ENCODE results near the gene FYN. TPM values are rescaled to one million over a fixed set of nuclear protein-coding genes. Genes with fewer than 3 reads are reported as not detected.
"Not testable (repeated sequence)": the region's sequence is repeated elsewhere in the genome, so short reads cannot be mapped to it uniquely, and the experiment has no call there.

FYN gene
- total RNA-seq, 1 donor from 2014 or later, result 474 TPM

GRCh38 chr6:111646942-111647341 lies 226.3 kb downstream of the FYN start:
- no peaks in the 10 kb centered on the region for H3K9me3 Mint-ChIP-seq (ENCODE audit: unreplicated experiment)
- H3K4me1 Mint-ChIP-seq (ENCODE audit: unreplicated experiment), result no peaks in the 10 kb centered on the region
- peaks cover 3% of the 10 kb centered on the region for H3K27me3 Mint-ChIP-seq (ENCODE audit: unreplicated experiment)
- H3K4me3 Mint-ChIP-seq (ENCODE audit: unreplicated experiment), result no peak overlapping the region
- peaks cover 12% of the 10 kb centered on the region for H3K36me3 Mint-ChIP-seq (ENCODE audit: low read depth, unreplicated experiment)
- no peak for DNase-seq (ENCODE audit: low spot score)
- TF ChIP-seq CTCF (IDR thresholded peaks at IDR 0.05; ENCODE audit: unreplicated experiment), result no peak
- H3K27ac Mint-ChIP-seq (ENCODE audit: unreplicated experiment), result no peak overlapping the region

- no peak overlapping the region for H3K4me3 Mint-ChIP-seq (ENCODE audit: unreplicated experiment)
- H3K4me1 Mint-ChIP-seq (ENCODE audit: unreplicated experiment), result no peaks in the 10 kb centered on the region
- H3K9me3 Mint-ChIP-seq (ENCODE audit: unreplicated experiment), result no peaks in the 10 kb centered on the region
- no peak for TF ChIP-seq CTCF (IDR thresholded peaks at IDR 0.05; ENCODE audit: unreplicated experiment)
- peak overlapping the region; percentile 42 for H3K27ac Mint-ChIP-seq (ENCODE audit: unreplicated experiment)
- no peak for DNase-seq (ENCODE audit: low spot score)
- H3K27me3 Mint-ChIP-seq (ENCODE audit: unreplicated experiment), result peaks cover 3% of the 10 kb centered on the region
- peaks cover 12% of the 10 kb centered on the region for H3K36me3 Mint-ChIP-seq (ENCODE audit: low read depth, unreplicated experiment)
These were observed 227.2 kb downstream of the FYN start for GRCh38 chr6:111646034-111646433.

- H3K36me3 Mint-ChIP-seq (ENCODE audit: low read depth, unreplicated experiment), result peaks cover 8% of the 10 kb centered on the region
- no peak overlapping the region for H3K4me3 Mint-ChIP-seq (ENCODE audit: unreplicated experiment)
- DNase-seq (ENCODE audit: low spot score), result no peak
- TF ChIP-seq CTCF (IDR thresholded peaks at IDR 0.05; ENCODE audit: unreplicated experiment), result no peak
- no peaks in the 10 kb centered on the region for H3K4me1 Mint-ChIP-seq (ENCODE audit: unreplicated experiment)
- no peaks in the 10 kb centered on the region for H3K9me3 Mint-ChIP-seq (ENCODE audit: unreplicated experiment)
- H3K27ac Mint-ChIP-seq (ENCODE audit: unreplicated experiment), result no peak overlapping the region
- H3K27me3 Mint-ChIP-seq (ENCODE audit: unreplicated experiment), result peaks cover 3% of the 10 kb centered on the region
These were observed 228.3 kb downstream of the FYN start for GRCh38 chr6:111644893-111645430.

GRCh38 chr6:111642463-111643158 lies 230.6 kb downstream of the FYN start:
- peak; percentile 50 for DNase-seq (ENCODE audit: low spot score)
- Mint-ChIP-seq H3K27ac (ENCODE audit: unreplicated experiment) (no peak overlapping the region), H3K9me3 (ENCODE audit: unreplicated experiment) (no peaks in the 10 kb centered on the region), H3K27me3 (ENCODE audit: unreplicated experiment) (peaks cover 1% of the 10 kb centered on the region), H3K4me3 (ENCODE audit: unreplicated experiment) (no peak overlapping the region), H3K36me3 (ENCODE audit: low read depth, unreplicated experiment) (peaks cover 4% of the 10 kb centered on the region), H3K4me1 (ENCODE audit: unreplicated experiment) (no peaks in the 10 kb centered on the region)
- no peak for TF ChIP-seq CTCF (IDR thresholded peaks at IDR 0.05; ENCODE audit: unreplicated experiment)

- Mint-ChIP-seq H3K27ac (ENCODE audit: unreplicated experiment) (no peak overlapping the region), H3K4me3 (ENCODE audit: unreplicated experiment) (no peak overlapping the region), H3K9me3 (ENCODE audit: unreplicated experiment) (no peaks in the 10 kb centered on the region), H3K36me3 (ENCODE audit: low read depth, unreplicated experiment) (no peaks in the 10 kb centered on the region), H3K4me1 (ENCODE audit: unreplicated experiment) (no peaks in the 10 kb centered on the region), H3K27me3 (ENCODE audit: unreplicated experiment) (no peaks in the 10 kb centered on the region)
- no peak for DNase-seq (ENCODE audit: low spot score)
- TF ChIP-seq CTCF (IDR thresholded peaks at IDR 0.05; ENCODE audit: unreplicated experiment), result no peak
These were observed 234.0 kb downstream of the FYN start for GRCh38 chr6:111639266-111639665.

GRCh38 chr6:111634981-111635380 lies 238.3 kb downstream of the FYN start:
- not testable (repeated sequence) for DNase-seq (ENCODE audit: low spot score); H3K27ac Mint-ChIP-seq (ENCODE audit: unreplicated experiment); H3K9me3 Mint-ChIP-seq (ENCODE audit: unreplicated experiment); H3K36me3 Mint-ChIP-seq (ENCODE audit: low read depth, unreplicated experiment); H3K27me3 Mint-ChIP-seq (ENCODE audit: unreplicated experiment); H3K4me3 Mint-ChIP-seq (ENCODE audit: unreplicated experiment)
- H3K4me1 Mint-ChIP-seq (ENCODE audit: unreplicated experiment), result peaks cover 12% of the 10 kb centered on the region
